Measurements from ENCODE around the gene RPIA. TPM values are rescaled to one million over a fixed set of nuclear protein-coding genes. Genes with fewer than 3 reads are reported as not detected.

The RPIA gene
- total and polyA plus RNA-seq, 9 of the 15 experiments (the other 6 are each of a cell fraction or from before 2014, with no cell fraction given), result 7.8 to 41.2 (median 25.8) TPM

- TF ChIP-seq ZBTB2 (IDR thresholded peaks at IDR 0.05) (0 out of 2 replicates have a peak, but pooled peaks have one; percentile 36), JUND (IDR thresholded peaks at IDR 0.05; ENCODE audit: borderline replicate concordance, low read depth, low read length) (peak; percentile 23; the same call in 1 of the 2 replicates), JUND (tag; IDR thresholded peaks at IDR 0.05; ENCODE audit: borderline replicate concordance, low read depth, low read length) (no peak; the same call in 2 of the 3 replicates), ZBTB33 (CRISPR knock-in tag; IDR thresholded peaks at IDR 0.05) (no peak), LEF1 (IDR thresholded peaks at IDR 0.05) (peak; percentile 60), EP300 (IDR thresholded peaks at IDR 0.05; ENCODE audit: low read length) (peak; percentile 78), NCOA6 (IDR thresholded peaks at IDR 0.05) (no peak), BCLAF1 (IDR thresholded peaks at IDR 0.05; ENCODE audit: borderline replicate concordance in 1 of 2, control insufficient read depth in 1 of 2, low read depth in 2 of 2, low read length in 1 of 2) (no peak), PHB (CRISPR knock-in tag; IDR thresholded peaks at IDR 0.05) (no peak), ZNF644 (tag; IDR thresholded peaks at IDR 0.05; ENCODE audit: low read depth) (no peak), EGR1 (conservative IDR thresholded peaks at IDR 0.05) (0 out of 2 replicates have a peak, but pooled peaks have one; percentile 29), PRDM10 (IDR thresholded peaks at IDR 0.05; ENCODE audit: partially characterized antibody) (peak; percentile 23), CBX5 (IDR thresholded peaks at IDR 0.05; ENCODE audit: borderline replicate concordance, low read depth) (no peak), XRCC4 (IDR thresholded peaks at IDR 0.05; ENCODE audit: extremely low read depth, insufficient read depth, insufficient read length) (no peak), ZNF830 (CRISPR knock-in tag; IDR thresholded peaks at IDR 0.05) (no peak), DDX20 (tag; IDR thresholded peaks at IDR 0.05; ENCODE audit: low read depth) (no peak), TAL1 (IDR thresholded peaks at IDR 0.05) (peak; percentile 82), PML (IDR thresholded peaks at IDR 0.05; ENCODE audit: low read length) (0 out of 2 replicates have a peak, but pooled peaks have one; percentile 50)
Observed at GRCh38 chr2:88683160-88684021, 8.1 kb upstream of the RPIA start (continued).
